ENCODE results near the gene TPX2. TPM values are rescaled to one million over a fixed set of nuclear protein-coding genes. Genes with fewer than 3 reads are reported as not detected.

The TPX2 gene
- polyA plus RNA-seq, 1 of the 3 experiments (the other 2 are of a cell fraction): 17.1 TPM

GRCh38 chr20:31712564-31713311 lies 26.4 kb upstream of the TPX2 start:
- H3K4me2 ChIP-seq: peak overlapping the region; percentile 76
- 11% methylated on average over 8 of the region's 8 CpGs for WGBS (ENCODE audit: low lambda C conversion rate)
- H3K36me3 ChIP-seq (replicated peaks in 1 of 2; ENCODE audit: control insufficient read depth in 1 of 2, insufficient read depth in 2 of 2, low read length in 1 of 2): peaks cover 42 to 64% of the 10 kb centered on the region in 2 experiments
- H2AFZ ChIP-seq (ENCODE audit: low read depth): no peak overlapping the region
- ChIA-PET POLR2A (no interaction called here), CTCF (interaction anchor here (0.7 to 2.5 kb wide), 6 partner anchors 10 to 143 kb away, joined by 3 to 18 read pairs (median 4); partner anchors contain the start of gene BCL2L1)
- peak overlapping the region; percentile 78 for H3K9ac ChIP-seq
- peaks cover 88% of the 10 kb centered on the region for H3K79me2 ChIP-seq (ENCODE audit: insufficient read depth)
- no peaks in the 10 kb centered on the region for H3K9me2 ChIP-seq
- no peak for DNase-seq
- H3K27me3 ChIP-seq (ENCODE audit: insufficient read depth): no peaks in the 10 kb centered on the region
- no peaks in the 10 kb centered on the region for H3K9me3 ChIP-seq
- no peaks in the 10 kb centered on the region for H4K20me1 ChIP-seq (ENCODE audit: insufficient read depth)
- H3K4me1 ChIP-seq (ENCODE audit: control insufficient read depth in 1 of 2, insufficient read depth in 2 of 2, low read depth in 1 of 2, low read length in 1 of 2): peaks cover 33 to 51% of the 10 kb centered on the region in 2 experiments
- peak overlapping the region; percentile 95 to 99 for H3K27ac ChIP-seq (ENCODE audit: low read depth in 2 of 2, low read length in 1 of 2)
- peak overlapping the region; percentile 17 to 43; a peak in 3 of 4 replicates for H3K4me3 ChIP-seq (ENCODE audit: low read depth in 2 of 2, low read length in 1 of 2)
- peaks cover 38% of the 10 kb centered on the region for H3F3A ChIP-seq (replicated peaks; ENCODE audit: insufficient read depth)
- TF ChIP-seq SMC3 (IDR thresholded peaks at IDR 0.05; ENCODE audit: low read depth, low read length): no peak
- TF ChIP-seq FOXM1 (IDR thresholded peaks at IDR 0.05; ENCODE audit: low read depth): no peak
- TF ChIP-seq GABPA (IDR thresholded peaks at IDR 0.05; ENCODE audit: low read depth): no peak; the same call in 1 of the 2 replicates
- TF ChIP-seq TAF1 (IDR thresholded peaks at IDR 0.05; ENCODE audit: borderline replicate concordance, low read depth, low read length): no peak; the same call in 1 of the 2 replicates
- TF ChIP-seq CTCF (IDR thresholded peaks at IDR 0.05): no peak
- no peak for TF ChIP-seq GATA2 (CRISPR knock-in tag; IDR thresholded peaks at IDR 0.05)
- peak; percentile 52; the same call in 1 of the 2 replicates for TF ChIP-seq TEAD4 (IDR thresholded peaks at IDR 0.05; ENCODE audit: borderline replicate concordance, insufficient read depth)
- TF ChIP-seq MEF2A (IDR thresholded peaks at IDR 0.05; ENCODE audit: borderline replicate concordance, low read depth): no peak
- peak; percentile 95 for TF ChIP-seq MAX (IDR thresholded peaks at IDR 0.05; ENCODE audit: low read depth)
- TF ChIP-seq USF2 (IDR thresholded peaks at IDR 0.05; ENCODE audit: borderline replicate concordance, low read depth, low read length): no peak
- TF ChIP-seq FOSL2 (IDR thresholded peaks at IDR 0.05; ENCODE audit: borderline replicate concordance, low read depth): peak; percentile 38; the same call in 1 of the 2 replicates
- no peak for TF ChIP-seq ZBTB33 (IDR thresholded peaks at IDR 0.05; ENCODE audit: borderline replicate concordance, low read depth)
- no peak for TF ChIP-seq RCOR1 (IDR thresholded peaks at IDR 0.05; ENCODE audit: low read length)
- TF ChIP-seq RXRA (IDR thresholded peaks at IDR 0.05; ENCODE audit: borderline replicate concordance, low read depth): no peak
- peak; percentile 47 for TF ChIP-seq PBX3 (IDR thresholded peaks at IDR 0.05)
- no peak for TF ChIP-seq RFX5 (IDR thresholded peaks at IDR 0.05; ENCODE audit: low read length)
- no peak for TF ChIP-seq ELF1 (IDR thresholded peaks at IDR 0.05)
- 0 out of 2 replicates have a peak, but pooled peaks have one; percentile 62 for TF ChIP-seq SIN3A (IDR thresholded peaks at IDR 0.05; ENCODE audit: borderline replicate concordance, low read depth, low read length)
- TF ChIP-seq FOXJ3 (CRISPR knock-in tag; IDR thresholded peaks at IDR 0.05): no peak
- peak; percentile 27; the same call in 1 of the 2 replicates for TF ChIP-seq JUND (IDR thresholded peaks at IDR 0.05)
- TF ChIP-seq, protein P1, sequence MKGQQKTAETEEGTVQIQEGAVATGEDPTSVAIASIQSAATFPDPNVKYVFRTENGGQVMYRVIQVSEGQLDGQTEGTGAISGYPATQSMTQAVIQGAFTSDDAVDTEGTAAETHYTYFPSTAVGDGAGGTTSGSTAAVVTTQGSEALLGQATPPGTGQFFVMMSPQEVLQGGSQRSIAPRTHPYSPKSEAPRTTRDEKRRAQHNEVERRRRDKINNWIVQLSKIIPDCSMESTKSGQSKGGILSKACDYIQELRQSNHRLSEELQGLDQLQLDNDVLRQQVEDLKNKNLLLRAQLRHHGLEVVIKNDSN (IDR thresholded peaks at IDR 0.05; ENCODE audit: borderline replicate concordance, low read depth): no peak
- no peak for TF ChIP-seq RAD21 (IDR thresholded peaks at IDR 0.05; ENCODE audit: low read length)
- TF ChIP-seq MXI1 (IDR thresholded peaks at IDR 0.05; ENCODE audit: low read depth, low read length): no peak
- TF ChIP-seq YY1 (IDR thresholded peaks at IDR 0.05; ENCODE audit: low read depth): 0 out of 2 replicates have a peak, but pooled peaks have one; percentile 9
